ENCODE measurements around the gene RIMBP3B. TPM values are rescaled to one million over a fixed set of nuclear protein-coding genes. Genes with fewer than 3 reads are reported as not detected.
"Not testable (repeated sequence)": the region's sequence is repeated elsewhere in the genome, so short reads cannot be mapped to it uniquely, and the experiment has no call there.

RIMBP3B gene, protein sequence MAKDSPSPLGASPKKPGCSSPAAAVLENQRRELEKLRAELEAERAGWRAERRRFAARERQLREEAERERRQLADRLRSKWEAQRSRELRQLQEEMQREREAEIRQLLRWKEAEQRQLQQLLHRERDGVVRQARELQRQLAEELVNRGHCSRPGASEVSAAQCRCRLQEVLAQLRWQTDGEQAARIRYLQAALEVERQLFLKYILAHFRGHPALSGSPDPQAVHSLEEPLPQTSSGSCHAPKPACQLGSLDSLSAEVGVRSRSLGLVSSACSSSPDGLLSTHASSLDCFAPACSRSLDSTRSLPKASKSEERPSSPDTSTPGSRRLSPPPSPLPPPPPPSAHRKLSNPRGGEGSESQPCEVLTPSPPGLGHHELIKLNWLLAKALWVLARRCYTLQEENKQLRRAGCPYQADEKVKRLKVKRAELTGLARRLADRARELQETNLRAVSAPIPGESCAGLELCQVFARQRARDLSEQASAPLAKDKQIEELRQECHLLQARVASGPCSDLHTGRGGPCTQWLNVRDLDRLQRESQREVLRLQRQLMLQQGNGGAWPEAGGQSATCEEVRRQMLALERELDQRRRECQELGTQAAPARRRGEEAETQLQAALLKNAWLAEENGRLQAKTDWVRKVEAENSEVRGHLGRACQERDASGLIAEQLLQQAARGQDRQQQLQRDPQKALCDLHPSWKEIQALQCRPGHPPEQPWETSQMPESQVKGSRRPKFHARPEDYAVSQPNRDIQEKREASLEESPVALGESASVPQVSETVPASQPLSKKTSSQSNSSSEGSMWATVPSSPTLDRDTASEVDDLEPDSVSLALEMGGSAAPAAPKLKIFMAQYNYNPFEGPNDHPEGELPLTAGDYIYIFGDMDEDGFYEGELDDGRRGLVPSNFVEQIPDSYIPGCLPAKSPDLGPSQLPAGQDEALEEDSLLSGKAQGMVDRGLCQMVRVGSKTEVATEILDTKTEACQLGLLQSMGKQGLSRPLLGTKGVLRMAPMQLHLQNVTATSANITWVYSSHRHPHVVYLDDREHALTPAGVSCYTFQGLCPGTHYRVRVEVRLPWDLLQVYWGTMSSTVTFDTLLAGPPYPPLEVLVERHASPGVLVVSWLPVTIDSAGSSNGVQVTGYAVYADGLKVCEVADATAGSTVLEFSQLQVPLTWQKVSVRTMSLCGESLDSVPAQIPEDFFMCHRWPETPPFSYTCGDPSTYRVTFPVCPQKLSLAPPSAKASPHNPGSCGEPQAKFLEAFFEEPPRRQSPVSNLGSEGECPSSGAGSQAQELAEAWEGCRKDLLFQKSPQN (N-terminal part only)
- total RNA-seq = not detected

- not testable (repeated sequence) for H3K36me3 ChIP-seq, DNase-seq, H3K27me3 ChIP-seq, H3K27ac ChIP-seq, H3K9me3 ChIP-seq, H3K4me3 ChIP-seq, H3K4me1 ChIP-seq
These were observed at the start of gene RIMBP3B for GRCh38 chr22:21383701-21384467. TSS of gene RIMBP3B (plus strand) at chr22:21383751. CDS start at chr22:21383859, 108 bp downstream.

- not testable (repeated sequence) for DNase-seq
These were observed 26.0 kb upstream of the RIMBP3B start for GRCh38 chr22:21357527-21357926.

GRCh38 chr22:21360525-21360924 lies 23.0 kb upstream of the RIMBP3B start:
- not testable (repeated sequence) for H3K27ac ChIP-seq, H3K27me3 ChIP-seq

More at GRCh38 chr22:21357527-21357926, 26.0 kb upstream of the RIMBP3B start:
- not testable (repeated sequence) for H3K4me3 ChIP-seq, H3K36me3 ChIP-seq, H3K27me3 ChIP-seq, H3K4me1 ChIP-seq, H3K27ac ChIP-seq, H3K9me3 ChIP-seq

GRCh38 chr22:21362473-21362872 lies 21.1 kb upstream of the RIMBP3B start:
- not testable (repeated sequence) for H3K27ac ChIP-seq, H3K27me3 ChIP-seq, DNase-seq, H3K4me1 ChIP-seq, H3K36me3 ChIP-seq, H3K4me3 ChIP-seq, H3K9me3 ChIP-seq

More at GRCh38 chr22:21360525-21360924, 23.0 kb upstream of the RIMBP3B start:
- not testable (repeated sequence) for H3K4me3 ChIP-seq, DNase-seq, H3K4me1 ChIP-seq, H3K36me3 ChIP-seq, H3K9me3 ChIP-seq

DNA sequence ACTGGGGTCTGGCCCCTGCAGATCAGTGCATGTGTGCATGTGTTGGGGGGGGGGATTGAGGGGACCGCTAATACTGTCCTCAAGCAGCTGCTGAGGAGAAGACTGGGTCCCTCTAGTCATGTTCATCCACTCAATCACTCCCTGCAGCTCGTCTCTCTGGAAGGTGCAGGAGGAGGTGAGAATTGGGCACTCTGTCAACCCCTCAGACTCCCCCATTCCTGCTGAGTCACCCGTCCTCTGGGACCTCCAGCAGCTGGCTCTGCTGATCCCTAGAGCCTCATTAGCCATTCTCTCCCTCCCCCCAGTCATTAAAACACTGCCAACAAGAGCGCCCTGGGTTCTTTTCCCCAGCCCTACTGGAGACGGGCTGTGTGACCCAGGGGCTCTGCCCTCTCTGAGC lies 20.5 kb upstream of the RIMBP3B start:
- H3K4me3 ChIP-seq, H3K4me1 ChIP-seq, H3K27me3 ChIP-seq, H3K27ac ChIP-seq, H3K9me3 ChIP-seq, H3K36me3 ChIP-seq, DNase-seq: not testable (repeated sequence)

DNA sequence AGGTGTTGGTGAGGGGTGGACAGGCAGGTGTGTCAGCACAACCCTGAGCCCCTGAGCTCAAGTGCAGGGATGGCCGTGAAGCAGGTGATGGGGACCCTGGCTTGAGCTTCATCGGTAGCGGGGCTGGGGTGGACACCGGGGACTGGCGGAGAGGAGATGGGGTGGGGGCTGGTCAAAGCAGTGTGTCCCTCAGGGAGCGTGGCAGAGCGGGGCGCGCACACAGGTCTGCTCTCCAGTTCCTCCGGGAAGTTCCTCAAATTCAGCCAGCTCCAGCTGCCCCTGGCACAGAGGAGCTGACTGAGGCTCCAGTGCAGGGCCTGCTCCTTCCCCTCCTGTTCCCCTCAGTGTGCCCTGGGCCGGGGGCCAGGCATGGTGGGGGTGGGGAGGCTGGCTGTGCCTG lies 19.7 kb upstream of the RIMBP3B start:
- not testable (repeated sequence) for DNase-seq

GRCh38 chr22:21364362-21364761 lies 19.2 kb upstream of the RIMBP3B start:
- not testable (repeated sequence) for H3K4me3 ChIP-seq, DNase-seq, H3K4me1 ChIP-seq, H3K27me3 ChIP-seq, H3K27ac ChIP-seq, H3K9me3 ChIP-seq, H3K36me3 ChIP-seq

More for the DNA sequence above, 19.7 kb upstream of the RIMBP3B start:
- not testable (repeated sequence) for H3K27me3 ChIP-seq, H3K9me3 ChIP-seq, H3K4me3 ChIP-seq, H3K36me3 ChIP-seq, H3K4me1 ChIP-seq, H3K27ac ChIP-seq

- H3K36me3 ChIP-seq, H3K4me1 ChIP-seq, DNase-seq, H3K4me3 ChIP-seq, H3K27me3 ChIP-seq, H3K27ac ChIP-seq, H3K9me3 ChIP-seq: not testable (repeated sequence)
These were observed 18.2 kb upstream of the RIMBP3B start for GRCh38 chr22:21365337-21365736.

- not testable (repeated sequence) for H3K4me3 ChIP-seq, H3K9me3 ChIP-seq, H3K4me1 ChIP-seq, H3K36me3 ChIP-seq, H3K27me3 ChIP-seq, H3K27ac ChIP-seq
- DNase-seq = peak in 1 of 3 donors; percentile 5
These were observed 14.8 kb upstream of the RIMBP3B start for GRCh38 chr22:21368603-21369310.

DNA sequence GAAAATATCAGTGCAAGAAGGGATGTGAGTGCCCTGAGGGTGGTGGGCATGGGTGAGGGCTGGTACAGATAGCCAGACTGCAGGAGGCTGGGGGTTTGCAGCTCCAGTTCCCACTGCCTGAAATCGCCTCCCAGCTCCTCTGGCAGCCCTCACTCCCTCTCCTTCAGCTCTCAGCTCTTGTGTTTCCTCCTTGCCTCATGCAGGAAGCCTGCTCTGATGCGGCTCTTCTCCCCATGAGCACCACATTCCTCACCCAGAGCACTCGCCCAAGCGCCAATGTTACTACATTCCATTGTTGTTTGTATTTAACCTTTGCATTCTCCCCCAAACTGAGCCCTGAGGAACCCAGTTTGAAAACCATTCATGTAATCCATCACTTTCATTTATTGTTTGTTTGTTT lies 7.7 kb upstream of the RIMBP3B start:
- DNase-seq = not testable (repeated sequence)

DNA sequence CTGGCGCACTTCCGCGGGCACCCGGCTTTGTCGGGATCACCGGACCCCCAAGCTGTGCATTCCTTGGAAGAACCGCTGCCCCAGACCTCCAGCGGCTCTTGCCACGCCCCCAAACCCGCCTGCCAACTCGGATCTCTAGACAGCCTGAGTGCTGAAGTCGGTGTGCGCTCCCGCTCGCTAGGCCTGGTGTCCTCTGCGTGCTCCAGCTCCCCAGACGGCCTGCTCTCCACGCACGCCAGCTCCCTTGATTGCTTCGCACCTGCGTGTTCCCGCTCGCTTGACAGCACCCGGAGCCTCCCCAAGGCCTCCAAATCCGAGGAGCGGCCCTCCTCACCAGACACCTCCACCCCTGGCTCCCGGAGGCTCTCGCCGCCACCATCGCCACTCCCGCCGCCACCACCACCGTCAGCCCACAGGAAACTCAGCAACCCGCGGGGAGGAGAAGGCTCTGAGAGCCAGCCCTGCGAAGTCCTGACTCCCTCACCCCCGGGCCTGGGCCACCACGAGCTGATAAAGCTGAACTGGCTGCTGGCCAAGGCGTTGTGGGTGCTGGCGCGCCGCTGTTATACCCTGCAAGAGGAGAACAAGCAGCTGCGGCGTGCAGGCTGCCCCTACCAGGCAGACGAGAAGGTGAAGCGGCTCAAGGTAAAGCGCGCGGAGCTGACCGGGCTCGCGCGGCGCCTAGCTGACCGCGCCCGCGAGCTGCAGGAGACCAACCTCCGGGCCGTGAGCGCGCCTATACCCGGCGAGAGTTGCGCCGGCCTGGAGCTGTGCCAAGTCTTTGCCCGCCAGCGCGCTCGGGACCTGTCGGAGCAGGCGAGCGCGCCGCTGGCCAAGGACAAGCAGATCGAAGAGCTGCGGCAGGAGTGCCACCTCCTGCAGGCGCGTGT lies 1.2 kb downstream of the RIMBP3B start:
- not testable (repeated sequence) for DNase-seq, H3K4me3 ChIP-seq, H3K27ac ChIP-seq, H3K9me3 ChIP-seq, H3K36me3 ChIP-seq, H3K27me3 ChIP-seq, H3K4me1 ChIP-seq

More for the DNA sequence above, 7.7 kb upstream of the RIMBP3B start:
- H3K27ac ChIP-seq, H3K4me1 ChIP-seq, H3K9me3 ChIP-seq, H3K36me3 ChIP-seq, H3K4me3 ChIP-seq, H3K27me3 ChIP-seq: not testable (repeated sequence)

- not testable (repeated sequence) for H3K4me3 ChIP-seq, H3K36me3 ChIP-seq, H3K27me3 ChIP-seq, DNase-seq, H3K9me3 ChIP-seq, H3K4me1 ChIP-seq, H3K27ac ChIP-seq
These were observed 5.9 kb downstream of the RIMBP3B start for GRCh38 chr22:21389480-21389879.
